GM12878 (cell line): Measurements from ENCODE around the gene DHX38.

ENCODE experiments used
- ASH2L ChIP-seq: fragments of 300-600, 200-600 bp; sonication (generic); IDR thresholded peaks from 2 replicates; pipeline ENCODE4 v1.6.1; 2017; ENCODE audit warnings: low read depth, mild to moderate bottlenecking, borderline replicate concordance
- CEBPB ChIP-seq, 2 experiments: fragments of 150-350 bp in 1 of 2; IDR thresholded peaks; 2 replicates each; pipeline ENCODE4 v1.6.1; 2012 to 2014; ENCODE audit warnings: low read depth in 2 of 2, low read length in 2 of 2, borderline replicate concordance in 1 of 2, inconsistent platforms in 1 of 2
- EP300 ChIP-seq, 2 experiments: fragments of 150-350 bp in 1 of 2; IDR thresholded peaks; 2 replicates each; pipeline ENCODE4 v1.6.1; 2011 to 2012; ENCODE audit warnings: low read depth in 2 of 2, low read length in 2 of 2, borderline replicate concordance in 1 of 2, improper control_type of control experiment in 1 of 2, inconsistent platforms in 1 of 2; ENCODE audit not compliant: control insufficient read depth in 1 of 2
- NFIC ChIP-seq: IDR thresholded peaks from 2 replicates; pipeline ENCODE4 v1.6.1; 2012; ENCODE audit warnings: low read depth, mild to moderate bottlenecking, inconsistent platforms, low read length, moderate library complexity
- POLR2AphosphoS5 ChIP-seq: IDR thresholded peaks from 2 replicates; pipeline ENCODE4 v1.6.1; 2011; ENCODE audit warnings: mild to moderate bottlenecking, low read length, inconsistent platforms
- SUPT20H ChIP-seq: IDR thresholded peaks from 2 replicates; pipeline ENCODE4 v1.6.1; 2011; ENCODE audit warnings: low read depth, mild to moderate bottlenecking, low read length, moderate library complexity, borderline replicate concordance; ENCODE audit not compliant: control insufficient read depth
- TAF1 ChIP-seq: IDR thresholded peaks from 2 replicates; pipeline ENCODE4 v1.6.1; 2011; ENCODE audit warnings: mild to moderate bottlenecking, low read depth, low read length, borderline replicate concordance
- TARDBP ChIP-seq: IDR thresholded peaks from 2 replicates; pipeline ENCODE4 v1.6.1; 2016; ENCODE audit warnings: borderline replicate concordance
- TCF12 ChIP-seq: IDR thresholded peaks from 2 replicates; pipeline ENCODE4 v1.6.1; 2011; ENCODE audit warnings: low read depth, mild to moderate bottlenecking, low read length
- TCF7 ChIP-seq: IDR thresholded peaks from 2 replicates; pipeline ENCODE4 v1.6.1; 2014; ENCODE audit warnings: antibody characterized with exemption, borderline replicate concordance
- ZNF24 ChIP-seq: fragments of 450-650 bp; IDR thresholded peaks from 2 replicates; pipeline ENCODE4 v1.6.1; 2017; ENCODE audit warnings: antibody characterized with exemption, mild to moderate bottlenecking
- ZNF274 ChIP-seq: IDR thresholded peaks from one replicate; pipeline ENCODE4 v1.8.0; 2011; ENCODE audit not compliant: insufficient read length, insufficient read depth
- TF ChIP-seq, protein P1 (sequence below): IDR thresholded peaks from 2 replicates; pipeline ENCODE4 v1.6.1; 2012; ENCODE audit warnings: improper control_type of control experiment, low read depth, low read length; ENCODE audit not compliant: insufficient replicate concordance
- TF ChIP-seq, protein P2 (sequence below), 3 experiments: IDR thresholded peaks in 2 of 3; conservative IDR thresholded peaks in 1 of 3; 2 replicates each; pipeline ENCODE4 v1.5.1; 2011; ENCODE audit warnings: low read depth in 3 of 3, low read length in 3 of 3, mild to moderate bottlenecking in 3 of 3, control low read depth in 2 of 3, moderate library complexity in 2 of 3, inconsistent platforms in 1 of 3, mixed read lengths in 1 of 3; ENCODE audit not compliant: control insufficient read depth in 2 of 3, insufficient read depth in 1 of 3; ENCODE audit errors: extremely low read depth in 1 of 3

DNA sequence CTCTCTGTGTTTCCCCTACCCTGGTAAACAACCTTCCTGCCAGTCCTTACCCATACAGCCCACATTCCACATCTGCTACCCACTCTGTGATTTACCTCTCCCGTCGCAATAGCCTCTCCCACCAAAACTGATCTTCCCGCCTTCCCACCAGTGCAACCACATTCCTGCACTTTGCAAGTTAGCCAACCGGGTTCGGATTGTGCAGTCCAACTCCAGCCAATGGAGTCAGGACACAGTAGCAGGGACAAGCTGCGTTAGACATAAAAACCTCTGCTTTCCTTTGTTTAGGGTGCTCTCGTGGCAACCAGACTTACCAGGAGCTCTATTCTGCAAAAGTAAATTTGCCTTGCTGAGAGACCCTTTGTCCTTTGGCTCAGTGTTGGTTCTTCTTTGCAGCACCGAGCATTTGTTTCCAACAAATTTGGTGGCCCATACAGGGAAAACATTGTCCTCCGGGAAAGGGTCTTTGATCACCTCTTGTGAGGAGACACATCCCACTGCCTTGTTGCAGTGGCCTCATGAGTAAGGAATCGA lies 29.2 kb upstream of the DHX38 start:
- no peak for TF ChIP-seq POLR2AphosphoS5
- TF ChIP-seq ASH2L = no peak
- TF ChIP-seq, protein P1, sequence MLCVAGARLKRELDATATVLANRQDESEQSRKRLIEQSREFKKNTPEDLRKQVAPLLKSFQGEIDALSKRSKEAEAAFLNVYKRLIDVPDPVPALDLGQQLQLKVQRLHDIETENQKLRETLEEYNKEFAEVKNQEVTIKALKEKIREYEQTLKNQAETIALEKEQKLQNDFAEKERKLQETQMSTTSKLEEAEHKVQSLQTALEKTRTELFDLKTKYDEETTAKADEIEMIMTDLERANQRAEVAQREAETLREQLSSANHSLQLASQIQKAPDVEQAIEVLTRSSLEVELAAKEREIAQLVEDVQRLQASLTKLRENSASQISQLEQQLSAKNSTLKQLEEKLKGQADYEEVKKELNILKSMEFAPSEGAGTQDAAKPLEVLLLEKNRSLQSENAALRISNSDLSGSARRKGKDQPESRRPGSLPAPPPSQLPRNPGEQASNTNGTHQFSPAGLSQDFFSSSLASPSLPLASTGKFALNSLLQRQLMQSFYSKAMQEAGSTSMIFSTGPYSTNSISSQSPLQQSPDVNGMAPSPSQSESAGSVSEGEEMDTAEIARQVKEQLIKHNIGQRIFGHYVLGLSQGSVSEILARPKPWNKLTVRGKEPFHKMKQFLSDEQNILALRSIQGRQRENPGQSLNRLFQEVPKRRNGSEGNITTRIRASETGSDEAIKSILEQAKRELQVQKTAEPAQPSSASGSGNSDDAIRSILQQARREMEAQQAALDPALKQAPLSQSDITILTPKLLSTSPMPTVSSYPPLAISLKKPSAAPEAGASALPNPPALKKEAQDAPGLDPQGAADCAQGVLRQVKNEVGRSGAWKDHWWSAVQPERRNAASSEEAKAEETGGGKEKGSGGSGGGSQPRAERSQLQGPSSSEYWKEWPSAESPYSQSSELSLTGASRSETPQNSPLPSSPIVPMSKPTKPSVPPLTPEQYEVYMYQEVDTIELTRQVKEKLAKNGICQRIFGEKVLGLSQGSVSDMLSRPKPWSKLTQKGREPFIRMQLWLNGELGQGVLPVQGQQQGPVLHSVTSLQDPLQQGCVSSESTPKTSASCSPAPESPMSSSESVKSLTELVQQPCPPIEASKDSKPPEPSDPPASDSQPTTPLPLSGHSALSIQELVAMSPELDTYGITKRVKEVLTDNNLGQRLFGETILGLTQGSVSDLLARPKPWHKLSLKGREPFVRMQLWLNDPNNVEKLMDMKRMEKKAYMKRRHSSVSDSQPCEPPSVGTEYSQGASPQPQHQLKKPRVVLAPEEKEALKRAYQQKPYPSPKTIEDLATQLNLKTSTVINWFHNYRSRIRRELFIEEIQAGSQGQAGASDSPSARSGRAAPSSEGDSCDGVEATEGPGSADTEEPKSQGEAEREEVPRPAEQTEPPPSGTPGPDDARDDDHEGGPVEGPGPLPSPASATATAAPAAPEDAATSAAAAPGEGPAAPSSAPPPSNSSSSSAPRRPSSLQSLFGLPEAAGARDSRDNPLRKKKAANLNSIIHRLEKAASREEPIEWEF = no peak
- TF ChIP-seq CEBPB (IDR thresholded peaks at IDR 0.05; ENCODE audit: borderline replicate concordance in 1 of 2, low read depth in 2 of 2, low read length in 2 of 2) = no peak
- no peak for TF ChIP-seq TCF7
- TF ChIP-seq, protein P2, sequence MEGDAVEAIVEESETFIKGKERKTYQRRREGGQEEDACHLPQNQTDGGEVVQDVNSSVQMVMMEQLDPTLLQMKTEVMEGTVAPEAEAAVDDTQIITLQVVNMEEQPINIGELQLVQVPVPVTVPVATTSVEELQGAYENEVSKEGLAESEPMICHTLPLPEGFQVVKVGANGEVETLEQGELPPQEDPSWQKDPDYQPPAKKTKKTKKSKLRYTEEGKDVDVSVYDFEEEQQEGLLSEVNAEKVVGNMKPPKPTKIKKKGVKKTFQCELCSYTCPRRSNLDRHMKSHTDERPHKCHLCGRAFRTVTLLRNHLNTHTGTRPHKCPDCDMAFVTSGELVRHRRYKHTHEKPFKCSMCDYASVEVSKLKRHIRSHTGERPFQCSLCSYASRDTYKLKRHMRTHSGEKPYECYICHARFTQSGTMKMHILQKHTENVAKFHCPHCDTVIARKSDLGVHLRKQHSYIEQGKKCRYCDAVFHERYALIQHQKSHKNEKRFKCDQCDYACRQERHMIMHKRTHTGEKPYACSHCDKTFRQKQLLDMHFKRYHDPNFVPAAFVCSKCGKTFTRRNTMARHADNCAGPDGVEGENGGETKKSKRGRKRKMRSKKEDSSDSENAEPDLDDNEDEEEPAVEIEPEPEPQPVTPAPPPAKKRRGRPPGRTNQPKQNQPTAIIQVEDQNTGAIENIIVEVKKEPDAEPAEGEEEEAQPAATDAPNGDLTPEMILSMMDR (IDR thresholded peaks at IDR 0.05 in 2 of 3, conservative IDR thresholded peaks at IDR 0.05 in 1 of 3; ENCODE audit: control insufficient read depth in 2 of 3, extremely low read depth in 1 of 3, insufficient read depth in 1 of 3, low read depth in 3 of 3, low read length in 3 of 3) = no peak
- no peak for TF ChIP-seq ZNF24
- TF ChIP-seq SUPT20H = no peak
- no peak for TF ChIP-seq TARDBP
- TF ChIP-seq EP300 (IDR thresholded peaks at IDR 0.05; ENCODE audit: borderline replicate concordance in 1 of 2, control insufficient read depth in 1 of 2, low read depth in 2 of 2, low read length in 2 of 2) = no peak
- no peak for TF ChIP-seq TCF12
- no peak for TF ChIP-seq TAF1
- no peak for TF ChIP-seq ZNF274
- no peak for TF ChIP-seq NFIC
